ENCODE measurements around the gene PADI2. TPM values are rescaled to one million over a fixed set of nuclear protein-coding genes. Genes with fewer than 3 reads are reported as not detected.

The PADI2 gene
- total RNA-seq, 1 experiment from 2014 or later: 27.7 TPM

DNA sequence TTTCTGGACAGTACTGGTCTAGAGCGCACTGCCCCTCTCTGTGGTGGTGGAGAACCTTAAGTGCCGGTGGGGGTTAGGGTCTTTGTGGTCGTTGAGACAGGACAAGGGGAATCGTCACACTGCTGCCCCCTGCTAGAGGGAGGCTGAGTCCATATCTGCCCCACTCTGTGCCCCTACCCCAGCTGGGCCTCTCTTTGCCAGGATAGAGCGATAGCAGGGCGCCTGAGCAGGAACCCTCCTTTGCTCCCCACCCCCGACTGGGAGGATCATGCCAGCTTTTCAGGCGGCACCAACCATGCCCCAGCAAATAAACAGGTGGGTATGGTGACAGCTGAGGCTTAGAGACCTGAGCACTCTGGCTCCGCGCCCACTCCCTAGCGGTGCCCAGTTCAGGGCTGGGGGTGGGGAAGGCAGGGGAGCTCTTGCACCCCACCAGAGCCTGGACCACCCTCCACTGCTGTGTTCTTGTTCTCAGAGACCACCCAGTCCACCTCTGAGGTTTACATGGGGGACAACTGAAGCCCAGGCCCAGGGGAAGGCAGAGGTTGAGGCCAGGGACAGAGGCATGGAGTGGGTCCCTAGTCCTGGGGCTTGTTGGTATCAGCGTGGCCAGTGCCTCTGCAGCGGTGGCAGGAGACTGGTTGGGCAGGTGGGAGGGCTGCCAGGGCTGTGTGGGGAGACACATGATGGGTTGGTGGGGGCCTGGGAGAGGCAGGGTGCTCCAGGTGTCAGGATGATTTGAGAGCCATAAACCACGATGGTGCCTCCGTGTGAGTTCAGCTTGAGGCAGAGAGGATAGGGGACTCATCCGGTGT, 1.6 kb downstream of the PADI2 start:
- BruUV-seq (replicated peaks): no TSS peak
- peak overlapping the region; percentile 12 for H3K4me3 ChIP-seq (ENCODE audit: low read depth, low read length, poor library complexity, severe bottlenecking)
- TF ChIP-seq EZH2 (IDR thresholded peaks at IDR 0.05; ENCODE audit: borderline replicate concordance, low read depth, low read length, poor library complexity, severe bottlenecking): no peak
- TF ChIP-seq CTCF (conservative IDR thresholded peaks at IDR 0.05; ENCODE audit: low read depth, low read length): no peak
- H3K27me3 ChIP-seq (replicated peaks; ENCODE audit: insufficient read depth, low read depth, low read length, poor library complexity): no peaks in the 10 kb centered on the region
- no peak for DNase-seq (ENCODE audit: low spot score)
- CTCF ChIA-PET: no interaction called here
- POLR2A ChIA-PET (ENCODE audit: low non-redundant PET): no interaction called here
- H3K36me3 ChIP-seq (ENCODE audit: insufficient read depth, low read length, poor library complexity, severe bottlenecking): no peaks in the 10 kb centered on the region
- H3K9me3 ChIP-seq (ENCODE audit: low read depth, low read length, poor library complexity, severe bottlenecking): no peaks in the 10 kb centered on the region
- intact Hi-C loops (cut with micrococcal nuclease; ENCODE audit: unreplicated experiment): no loop called here
- no peak overlapping the region for H3K27ac ChIP-seq (ENCODE audit: low read depth, low read length, poor library complexity, severe bottlenecking)
- H3K4me1 ChIP-seq (ENCODE audit: insufficient read depth, low read length, poor library complexity, severe bottlenecking): peaks cover 33% of the 10 kb centered on the region

GRCh38 chr1:17116643-17117042, 2.6 kb downstream of the PADI2 start:
- intact Hi-C loops (cut with micrococcal nuclease; ENCODE audit: unreplicated experiment): no loop called here
- Histone ChIP-seq H3K4me3 (ENCODE audit: low read depth, low read length, poor library complexity, severe bottlenecking) (no peak overlapping the region), H3K4me1 (ENCODE audit: insufficient read depth, low read length, poor library complexity, severe bottlenecking) (peaks cover 25% of the 10 kb centered on the region), H3K27me3 (replicated peaks; ENCODE audit: insufficient read depth, low read depth, low read length, poor library complexity) (no peaks in the 10 kb centered on the region), H3K9me3 (ENCODE audit: low read depth, low read length, poor library complexity, severe bottlenecking) (no peaks in the 10 kb centered on the region), H3K27ac (ENCODE audit: low read depth, low read length, poor library complexity, severe bottlenecking) (no peak overlapping the region), H3K36me3 (ENCODE audit: insufficient read depth, low read length, poor library complexity, severe bottlenecking) (no peaks in the 10 kb centered on the region)
- ChIA-PET CTCF (no interaction called here), POLR2A (ENCODE audit: low non-redundant PET) (no interaction called here)
- TF ChIP-seq EZH2 (IDR thresholded peaks at IDR 0.05; ENCODE audit: borderline replicate concordance, low read depth, low read length, poor library complexity, severe bottlenecking) (no peak), CTCF (conservative IDR thresholded peaks at IDR 0.05; ENCODE audit: low read depth, low read length) (no peak)
- no peak for DNase-seq (ENCODE audit: low spot score)
- no TSS peak for BruUV-seq (replicated peaks)

DNA sequence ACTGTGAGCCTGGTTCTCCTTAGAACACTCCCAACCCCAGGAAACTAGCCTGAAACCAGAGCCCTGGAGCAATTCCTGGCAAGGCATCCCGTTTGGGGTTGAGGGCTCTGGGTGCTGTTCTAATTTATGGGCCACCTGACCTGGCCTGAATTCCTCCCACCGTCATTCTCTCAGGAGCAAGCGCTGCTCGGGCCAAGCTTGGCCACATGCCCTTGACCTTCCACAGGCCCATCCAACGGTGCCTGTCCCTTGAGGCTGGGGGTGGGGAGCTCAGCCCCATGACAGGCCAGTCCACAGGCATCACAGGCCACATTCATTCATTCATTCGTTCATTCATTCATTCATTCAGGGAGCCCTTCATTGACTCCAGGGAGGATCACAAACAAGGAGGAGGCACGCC, 5.3 kb downstream of the PADI2 start:
- POLR2A ChIA-PET (ENCODE audit: low non-redundant PET): no interaction called here
- TF ChIP-seq EZH2 (IDR thresholded peaks at IDR 0.05; ENCODE audit: borderline replicate concordance, low read depth, low read length, poor library complexity, severe bottlenecking) (no peak), CTCF (conservative IDR thresholded peaks at IDR 0.05; ENCODE audit: low read depth, low read length) (no peak)
- Histone ChIP-seq H3K4me3 (ENCODE audit: low read depth, low read length, poor library complexity, severe bottlenecking) (no peak overlapping the region), H3K27me3 (replicated peaks; ENCODE audit: insufficient read depth, low read depth, low read length, poor library complexity) (no peaks in the 10 kb centered on the region), H3K36me3 (ENCODE audit: insufficient read depth, low read length, poor library complexity, severe bottlenecking) (no peaks in the 10 kb centered on the region), H3K27ac (ENCODE audit: low read depth, low read length, poor library complexity, severe bottlenecking) (no peak overlapping the region), H3K4me1 (ENCODE audit: insufficient read depth, low read length, poor library complexity, severe bottlenecking) (peaks cover 5% of the 10 kb centered on the region), H3K9me3 (ENCODE audit: low read depth, low read length, poor library complexity, severe bottlenecking) (no peaks in the 10 kb centered on the region)
- DNase-seq (ENCODE audit: low spot score): no peak
- intact Hi-C loops (cut with micrococcal nuclease; ENCODE audit: unreplicated experiment): no loop called here
- BruUV-seq (replicated peaks): no TSS peak
- CTCF ChIA-PET: no interaction called here
